GM23338 (cell line): Measurements from ENCODE around the gene HMGXB3. TPM values are rescaled to one million over a fixed set of nuclear protein-coding genes. Genes with fewer than 3 reads are reported as not detected.

Source experiments
- ATAC-seq: fragments of 200-7000 bp; cut with Tn5 transposase; 3 replicates; pipeline ENCODE4 v1.9.1; 2020
- DNase-seq: peaks from one replicate; pipeline ENCODE4 v3.0.0-alpha.2; 2015; ENCODE audit warnings: low spot score
- H2AFZ ChIP-seq: fragments of 200-600 bp; sonication (generic); 2 replicates; pipeline ENCODE4 v1.8.0; 2016; ENCODE audit warnings: antibody characterized with exemption, mild to moderate bottlenecking, moderate library complexity
- H3F3A ChIP-seq: fragments of 200-600 bp; sonication (generic); replicated peaks from 2 replicates; pipeline ENCODE4 v1.8.0; 2017; ENCODE audit warnings: antibody characterized with exemption, mixed run types, low read depth
- H3K27ac ChIP-seq: fragments of 200-600 bp; sonication (generic); 2 replicates; pipeline ENCODE4 v1.6.1; 2016; ENCODE audit warnings: low read depth
- H3K27me3 ChIP-seq: fragments of 200-600 bp; sonication (generic); 2 replicates; pipeline ENCODE4 v1.8.0; 2016; ENCODE audit warnings: mild to moderate bottlenecking, mixed run types, moderate library complexity; ENCODE audit not compliant: insufficient read depth
- H3K36me3 ChIP-seq: fragments of 200-600 bp; sonication (generic); 2 replicates; pipeline ENCODE4 v1.8.0; 2016; ENCODE audit warnings: mild to moderate bottlenecking; ENCODE audit not compliant: insufficient read depth
- H3K4me1 ChIP-seq: fragments of 200-600 bp; sonication (generic); 2 replicates; pipeline ENCODE4 v1.8.0; 2016; ENCODE audit warnings: mild to moderate bottlenecking, moderate library complexity; ENCODE audit not compliant: insufficient read depth
- H3K4me2 ChIP-seq: fragments of 200-600 bp; sonication (generic); 2 replicates; pipeline ENCODE4 v1.7.1; 2017; ENCODE audit warnings: mixed run types
- H3K4me3 ChIP-seq: fragments of 200-600 bp; sonication (generic); 2 replicates; pipeline ENCODE4 v1.6.1; 2016; ENCODE audit warnings: mixed run types
- H3K79me2 ChIP-seq: fragments of 200-600 bp; sonication (generic); replicated peaks from 2 replicates; pipeline ENCODE4 v1.8.0; 2017; ENCODE audit warnings: mild to moderate bottlenecking; ENCODE audit not compliant: insufficient read depth
- H3K9me2 ChIP-seq: fragments of 200-600 bp; sonication (generic); 2 replicates; pipeline ENCODE4 v1.8.0; 2017; ENCODE audit not compliant: insufficient read depth
- H4K20me1 ChIP-seq: fragments of 200-600 bp; sonication (generic); replicated peaks from 2 replicates; pipeline ENCODE4 v1.8.0; 2017; ENCODE audit warnings: mild to moderate bottlenecking; ENCODE audit not compliant: insufficient read depth
- H3K27ac Mint-ChIP-seq: 2 replicates; pipeline ENCODE4 v1.8.0; 2020; ENCODE audit warnings: inconsistent platforms, mild to moderate bottlenecking, moderate library complexity, mixed read lengths
- H3K27me3 Mint-ChIP-seq: 3 replicates; pipeline ENCODE4 v1.8.0; 2022; ENCODE audit warnings: low read depth, mild to moderate bottlenecking, moderate library complexity, mixed read lengths, inconsistent platforms; ENCODE audit not compliant: insufficient read depth, poor library complexity
- H3K36me3 Mint-ChIP-seq: 3 replicates; pipeline ENCODE4 v1.8.0; 2021; ENCODE audit warnings: low read depth, mild to moderate bottlenecking, inconsistent platforms, moderate library complexity, mixed read lengths
- H3K4me1 Mint-ChIP-seq: 3 replicates; pipeline ENCODE4 v1.8.0; 2020; ENCODE audit warnings: mild to moderate bottlenecking, inconsistent platforms, mixed read lengths
- H3K4me3 Mint-ChIP-seq: 3 replicates; pipeline ENCODE4 v1.8.0; 2021; ENCODE audit warnings: moderate library complexity, mild to moderate bottlenecking, inconsistent platforms, mixed read lengths
- H3K9me3 Mint-ChIP-seq: 3 replicates; pipeline ENCODE4 v1.8.0; 2020; ENCODE audit warnings: moderate library complexity, mild to moderate bottlenecking, inconsistent platforms, mixed read lengths
- CREB1 ChIP-seq: fragments of 250-450 bp; sonication (Bioruptor Pico); IDR thresholded peaks from 2 replicates; pipeline ENCODE4 v1.5.0; 2020; ENCODE audit warnings: low read depth, mild to moderate bottlenecking, moderate library complexity
- CTCF ChIP-seq, 2 experiments: fragments of 200-600 bp in 1 of 2; sonication (generic) in 1 of 2; conservative IDR thresholded peaks; 2 replicates each; pipeline versions ENCODE4 v1.5.1 to v1.6.1; 2016 to 2017; ENCODE audit warnings: antibody characterized with exemption in 2 of 2, low read depth in 2 of 2, mild to moderate bottlenecking in 2 of 2, moderate library complexity in 1 of 2
- EZH2phosphoT487 ChIP-seq: fragments of 200-600 bp; sonication (generic); IDR thresholded peaks from one replicate; pipeline ENCODE4 v1.8.1; 2018; ENCODE audit warnings: antibody characterized with exemption; ENCODE audit not compliant: unreplicated experiment
- JUNB ChIP-seq: IDR thresholded peaks from one replicate; pipeline ENCODE4 v1.6.1; 2016; ENCODE audit warnings: antibody characterized with exemption; ENCODE audit not compliant: unreplicated experiment
- ZNF114 ChIP-seq: fragments of 250-450 bp; sonication (Bioruptor Pico); IDR thresholded peaks from 2 replicates; pipeline ENCODE4 v1.5.0; 2020; ENCODE audit warnings: mild to moderate bottlenecking, moderate library complexity
- ZNF331 ChIP-seq: fragments of 250-450 bp; sonication (Bioruptor Pico); IDR thresholded peaks from 2 replicates; pipeline ENCODE4 v1.5.0; 2020; ENCODE audit warnings: low read depth, mild to moderate bottlenecking, moderate library complexity
- polyA plus RNA-seq: library from polyadenylated mRNA; unstranded; fragments of >200 nt; fragmentation: Nextera tagmentation; extraction: Ambion mirVana; gene quantifications from 2 replicates; pipeline ENCODE4 v1.2.1, GENCODE V29; 2016
- total RNA-seq: library from RNA; depleted of rRNA; stranded (reverse); fragments of >200 nt; shearing (Covaris generic); gene quantifications from 2 replicates; pipeline ENCODE4 v1.2.3, GENCODE V29; 2014
- TF ChIP-seq, protein P1 (sequence below): IDR thresholded peaks from 2 replicates; pipeline ENCODE4 v1.6.1; 2016; ENCODE audit warnings: antibody characterized with exemption
- TF ChIP-seq, protein P2 (sequence below): fragments of 250-450 bp; sonication (Bioruptor Pico); IDR thresholded peaks from 2 replicates; pipeline ENCODE4 v1.5.0; 2020; ENCODE audit warnings: mild to moderate bottlenecking, moderate library complexity
- TF ChIP-seq, protein P3 (sequence below): IDR thresholded peaks from one replicate; pipeline ENCODE4 v1.6.1; 2018; ENCODE audit warnings: antibody characterized with exemption; ENCODE audit not compliant: unreplicated experiment

Gene HMGXB3
- total and polyA plus RNA-seq, 2 experiments from 2014 or later: 9.4 to 37.9 TPM

DNA sequence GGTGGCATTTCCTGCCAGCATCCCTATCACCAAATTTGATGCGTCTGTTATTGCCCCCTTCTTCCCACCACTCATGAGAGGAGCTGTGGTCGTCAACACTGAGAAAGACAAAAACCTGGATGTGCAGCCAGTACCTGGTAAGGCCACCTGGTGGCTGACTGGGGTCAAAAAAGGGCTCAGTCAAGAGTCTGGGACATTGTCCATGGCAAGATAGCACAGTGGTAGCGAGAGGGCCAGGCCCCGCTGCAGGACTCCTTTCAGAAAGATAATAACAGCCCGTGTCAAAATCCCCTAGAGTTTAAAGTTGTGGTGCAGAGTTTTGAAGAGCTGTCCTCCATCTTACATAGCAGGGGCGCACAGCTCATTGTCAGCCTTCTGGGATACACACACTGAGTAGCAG, 45.0 kb downstream of the HMGXB3 start:
- Histone ChIP-seq H3K4me1 (no peaks in the 10 kb centered on the region), H3K9me2 (no peaks in the 10 kb centered on the region), H3K79me2 (no peaks in the 10 kb centered on the region), H2AFZ (no peak overlapping the region), H3K4me2 (no peak overlapping the region), H4K20me1 (peaks cover 11% of the 10 kb centered on the region), H3K27ac (no peak overlapping the region), H3F3A (no peaks in the 10 kb centered on the region), H3K36me3 (peaks cover 40% of the 10 kb centered on the region), H3K27me3 (no peaks in the 10 kb centered on the region), H3K4me3 (no peak overlapping the region)
- peaks cover 2% of the 10 kb centered on the region for H3K27me3 Mint-ChIP-seq
- peaks cover 4% of the 10 kb centered on the region for H3K4me1 Mint-ChIP-seq
- peak overlapping the region; percentile 75; the same call in 1 of the 2 replicates for H3K27ac Mint-ChIP-seq
- DNase-seq: peak; percentile 46
- H3K4me3 Mint-ChIP-seq: no peak overlapping the region
- H3K9me3 Mint-ChIP-seq: no peaks in the 10 kb centered on the region
- peak; percentile 72 for ATAC-seq
- H3K36me3 Mint-ChIP-seq: peaks cover 83% of the 10 kb centered on the region
- peak; percentile 49 to 52 for TF ChIP-seq CTCF (conservative IDR thresholded peaks at IDR 0.05; ENCODE audit: low read depth in 2 of 2)
- TF ChIP-seq JUNB: no peak

- no peak overlapping the region for H3K4me3 ChIP-seq
- Mint-ChIP-seq H3K27ac (no peak overlapping the region), H3K4me1 (peaks cover 4% of the 10 kb centered on the region), H3K9me3 (no peaks in the 10 kb centered on the region), H3K36me3 (peaks cover 83% of the 10 kb centered on the region), H3K4me3 (no peak overlapping the region), H3K27me3 (peaks cover 2% of the 10 kb centered on the region)
- peaks cover 11% of the 10 kb centered on the region for H4K20me1 ChIP-seq
- no peaks in the 10 kb centered on the region for H3K79me2 ChIP-seq
- peaks cover 40% of the 10 kb centered on the region for H3K36me3 ChIP-seq
- no peak overlapping the region for H2AFZ ChIP-seq
- TF ChIP-seq ZNF331 (no peak), EZH2phosphoT487 (no peak), JUNB (no peak), ZNF114 (CRISPR knock-in tag) (no peak), CREB1 (no peak)
- TF ChIP-seq, protein P1, sequence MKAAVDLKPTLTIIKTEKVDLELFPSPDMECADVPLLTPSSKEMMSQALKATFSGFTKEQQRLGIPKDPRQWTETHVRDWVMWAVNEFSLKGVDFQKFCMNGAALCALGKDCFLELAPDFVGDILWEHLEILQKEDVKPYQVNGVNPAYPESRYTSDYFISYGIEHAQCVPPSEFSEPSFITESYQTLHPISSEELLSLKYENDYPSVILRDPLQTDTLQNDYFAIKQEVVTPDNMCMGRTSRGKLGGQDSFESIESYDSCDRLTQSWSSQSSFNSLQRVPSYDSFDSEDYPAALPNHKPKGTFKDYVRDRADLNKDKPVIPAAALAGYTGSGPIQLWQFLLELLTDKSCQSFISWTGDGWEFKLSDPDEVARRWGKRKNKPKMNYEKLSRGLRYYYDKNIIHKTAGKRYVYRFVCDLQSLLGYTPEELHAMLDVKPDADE: no peak
- TF ChIP-seq, protein P2, sequence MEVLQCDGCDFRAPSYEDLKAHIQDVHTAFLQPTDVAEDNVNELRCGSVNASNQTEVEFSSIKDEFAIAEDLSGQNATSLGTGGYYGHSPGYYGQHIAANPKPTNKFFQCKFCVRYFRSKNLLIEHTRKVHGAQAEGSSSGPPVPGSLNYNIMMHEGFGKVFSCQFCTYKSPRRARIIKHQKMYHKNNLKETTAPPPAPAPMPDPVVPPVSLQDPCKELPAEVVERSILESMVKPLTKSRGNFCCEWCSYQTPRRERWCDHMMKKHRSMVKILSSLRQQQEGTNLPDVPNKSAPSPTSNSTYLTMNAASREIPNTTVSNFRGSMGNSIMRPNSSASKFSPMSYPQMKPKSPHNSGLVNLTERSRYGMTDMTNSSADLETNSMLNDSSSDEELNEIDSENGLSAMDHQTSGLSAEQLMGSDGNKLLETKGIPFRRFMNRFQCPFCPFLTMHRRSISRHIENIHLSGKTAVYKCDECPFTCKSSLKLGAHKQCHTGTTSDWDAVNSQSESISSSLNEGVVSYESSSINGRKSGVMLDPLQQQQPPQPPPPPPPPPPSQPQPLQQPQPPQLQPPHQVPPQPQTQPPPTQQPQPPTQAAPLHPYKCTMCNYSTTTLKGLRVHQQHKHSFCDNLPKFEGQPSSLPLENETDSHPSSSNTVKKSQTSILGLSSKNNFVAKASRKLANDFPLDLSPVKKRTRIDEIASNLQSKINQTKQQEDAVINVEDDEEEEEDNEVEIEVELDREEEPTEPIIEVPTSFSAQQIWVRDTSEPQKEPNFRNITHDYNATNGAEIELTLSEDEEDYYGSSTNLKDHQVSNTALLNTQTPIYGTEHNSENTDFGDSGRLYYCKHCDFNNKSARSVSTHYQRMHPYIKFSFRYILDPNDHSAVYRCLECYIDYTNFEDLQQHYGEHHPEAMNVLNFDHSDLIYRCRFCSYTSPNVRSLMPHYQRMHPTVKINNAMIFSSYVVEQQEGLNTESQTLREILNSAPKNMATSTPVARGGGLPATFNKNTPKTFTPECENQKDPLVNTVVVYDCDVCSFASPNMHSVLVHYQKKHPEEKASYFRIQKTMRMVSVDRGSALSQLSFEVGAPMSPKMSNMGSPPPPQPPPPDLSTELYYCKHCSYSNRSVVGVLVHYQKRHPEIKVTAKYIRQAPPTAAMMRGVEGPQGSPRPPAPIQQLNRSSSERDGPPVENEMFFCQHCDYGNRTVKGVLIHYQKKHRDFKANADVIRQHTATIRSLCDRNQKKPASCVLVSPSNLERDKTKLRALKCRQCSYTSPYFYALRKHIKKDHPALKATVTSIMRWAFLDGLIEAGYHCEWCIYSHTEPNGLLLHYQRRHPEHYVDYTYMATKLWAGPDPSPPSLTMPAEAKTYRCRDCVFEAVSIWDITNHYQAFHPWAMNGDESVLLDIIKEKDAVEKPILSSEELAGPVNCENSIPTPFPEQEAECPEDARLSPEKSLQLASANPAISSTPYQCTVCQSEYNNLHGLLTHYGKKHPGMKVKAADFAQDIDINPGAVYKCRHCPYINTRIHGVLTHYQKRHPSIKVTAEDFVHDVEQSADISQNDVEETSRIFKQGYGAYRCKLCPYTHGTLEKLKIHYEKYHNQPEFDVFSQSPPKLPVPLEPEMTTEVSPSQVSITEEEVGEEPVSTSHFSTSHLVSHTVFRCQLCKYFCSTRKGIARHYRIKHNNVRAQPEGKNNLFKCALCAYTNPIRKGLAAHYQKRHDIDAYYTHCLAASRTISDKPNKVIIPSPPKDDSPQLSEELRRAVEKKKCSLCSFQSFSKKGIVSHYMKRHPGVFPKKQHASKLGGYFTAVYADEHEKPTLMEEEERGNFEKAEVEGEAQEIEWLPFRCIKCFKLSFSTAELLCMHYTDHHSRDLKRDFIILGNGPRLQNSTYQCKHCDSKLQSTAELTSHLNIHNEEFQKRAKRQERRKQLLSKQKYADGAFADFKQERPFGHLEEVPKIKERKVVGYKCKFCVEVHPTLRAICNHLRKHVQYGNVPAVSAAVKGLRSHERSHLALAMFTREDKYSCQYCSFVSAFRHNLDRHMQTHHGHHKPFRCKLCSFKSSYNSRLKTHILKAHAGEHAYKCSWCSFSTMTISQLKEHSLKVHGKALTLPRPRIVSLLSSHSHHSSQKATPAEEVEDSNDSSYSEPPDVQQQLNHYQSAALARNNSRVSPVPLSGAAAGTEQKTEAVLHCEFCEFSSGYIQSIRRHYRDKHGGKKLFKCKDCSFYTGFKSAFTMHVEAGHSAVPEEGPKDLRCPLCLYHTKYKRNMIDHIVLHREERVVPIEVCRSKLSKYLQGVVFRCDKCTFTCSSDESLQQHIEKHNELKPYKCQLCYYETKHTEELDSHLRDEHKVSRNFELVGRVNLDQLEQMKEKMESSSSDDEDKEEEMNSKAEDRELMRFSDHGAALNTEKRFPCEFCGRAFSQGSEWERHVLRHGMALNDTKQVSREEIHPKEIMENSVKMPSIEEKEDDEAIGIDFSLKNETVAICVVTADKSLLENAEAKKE: no peak
- TF ChIP-seq, protein P3, sequence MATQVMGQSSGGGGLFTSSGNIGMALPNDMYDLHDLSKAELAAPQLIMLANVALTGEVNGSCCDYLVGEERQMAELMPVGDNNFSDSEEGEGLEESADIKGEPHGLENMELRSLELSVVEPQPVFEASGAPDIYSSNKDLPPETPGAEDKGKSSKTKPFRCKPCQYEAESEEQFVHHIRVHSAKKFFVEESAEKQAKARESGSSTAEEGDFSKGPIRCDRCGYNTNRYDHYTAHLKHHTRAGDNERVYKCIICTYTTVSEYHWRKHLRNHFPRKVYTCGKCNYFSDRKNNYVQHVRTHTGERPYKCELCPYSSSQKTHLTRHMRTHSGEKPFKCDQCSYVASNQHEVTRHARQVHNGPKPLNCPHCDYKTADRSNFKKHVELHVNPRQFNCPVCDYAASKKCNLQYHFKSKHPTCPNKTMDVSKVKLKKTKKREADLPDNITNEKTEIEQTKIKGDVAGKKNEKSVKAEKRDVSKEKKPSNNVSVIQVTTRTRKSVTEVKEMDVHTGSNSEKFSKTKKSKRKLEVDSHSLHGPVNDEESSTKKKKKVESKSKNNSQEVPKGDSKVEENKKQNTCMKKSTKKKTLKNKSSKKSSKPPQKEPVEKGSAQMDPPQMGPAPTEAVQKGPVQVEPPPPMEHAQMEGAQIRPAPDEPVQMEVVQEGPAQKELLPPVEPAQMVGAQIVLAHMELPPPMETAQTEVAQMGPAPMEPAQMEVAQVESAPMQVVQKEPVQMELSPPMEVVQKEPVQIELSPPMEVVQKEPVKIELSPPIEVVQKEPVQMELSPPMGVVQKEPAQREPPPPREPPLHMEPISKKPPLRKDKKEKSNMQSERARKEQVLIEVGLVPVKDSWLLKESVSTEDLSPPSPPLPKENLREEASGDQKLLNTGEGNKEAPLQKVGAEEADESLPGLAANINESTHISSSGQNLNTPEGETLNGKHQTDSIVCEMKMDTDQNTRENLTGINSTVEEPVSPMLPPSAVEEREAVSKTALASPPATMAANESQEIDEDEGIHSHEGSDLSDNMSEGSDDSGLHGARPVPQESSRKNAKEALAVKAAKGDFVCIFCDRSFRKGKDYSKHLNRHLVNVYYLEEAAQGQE: no peak
- no peak overlapping the region for H3K4me2 ChIP-seq
- no peaks in the 10 kb centered on the region for H3K9me2 ChIP-seq
- H3K27me3 ChIP-seq: no peaks in the 10 kb centered on the region
- H3F3A ChIP-seq: no peaks in the 10 kb centered on the region
- ATAC-seq: no peak
- no peak overlapping the region for H3K27ac ChIP-seq
- no peaks in the 10 kb centered on the region for H3K4me1 ChIP-seq
- no peak for DNase-seq
Measured at GRCh38 chr5:150046031-150046430, 45.5 kb downstream of the HMGXB3 start.
